Sigmoid colon (tissue), 4 donors: Measurements from ENCODE around the gene CLOCK.

ENCODE experiments used
- POLR2AphosphoS5 ChIP-seq, 4 donors: sonication (generic); formaldehyde crosslinking; IDR thresholded peaks; one replicate each; pipeline ENCODE4 v1.6.1; 2017; ENCODE audit warnings: antibody characterized with exemption in 4 of 4
- TF ChIP-seq, protein P1 (sequence below), 4 experiments: fragments of 450-650 bp in 3 of 4; fragments of 200-600 bp in 1 of 4; IDR thresholded peaks; one replicate each; pipeline ENCODE4 v1.5.1; 2016 to 2019; ENCODE audit warnings: antibody characterized with exemption in 4 of 4, mild to moderate bottlenecking in 3 of 4, moderate library complexity in 2 of 4

DNA sequence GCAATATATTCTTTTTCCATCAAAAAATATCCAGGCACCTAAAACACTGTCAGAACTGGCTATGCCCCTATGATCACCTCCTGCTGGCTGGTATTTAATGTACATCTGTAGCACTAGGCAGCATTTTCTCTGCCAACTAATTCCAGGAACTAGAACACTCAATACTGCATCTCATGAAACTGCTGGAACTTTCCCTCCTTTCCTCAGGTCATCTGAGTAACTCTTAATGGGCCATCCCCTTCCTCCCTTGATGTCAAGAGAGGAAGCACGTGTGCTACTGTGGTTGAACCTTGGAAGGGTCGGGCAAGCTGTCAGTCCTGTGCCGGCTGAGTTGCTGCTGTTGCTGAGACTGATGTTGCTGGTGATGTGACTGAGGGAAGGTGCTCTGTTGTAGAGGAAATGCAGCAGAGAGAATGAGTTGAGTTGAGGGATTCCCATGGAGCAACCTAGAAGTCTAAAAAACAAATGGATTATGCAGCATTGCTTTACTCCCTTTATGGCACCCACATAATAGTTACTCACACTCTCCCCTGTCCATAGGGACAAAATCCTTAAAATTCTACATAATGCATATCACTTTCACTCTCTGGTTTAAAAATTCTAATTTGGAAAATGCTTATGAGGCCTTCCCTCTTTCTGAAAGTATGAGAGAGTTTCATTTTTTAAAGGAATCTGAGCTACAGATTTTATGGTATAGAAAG is 111.4 kb downstream of the CLOCK start:
- TF ChIP-seq, protein P1, sequence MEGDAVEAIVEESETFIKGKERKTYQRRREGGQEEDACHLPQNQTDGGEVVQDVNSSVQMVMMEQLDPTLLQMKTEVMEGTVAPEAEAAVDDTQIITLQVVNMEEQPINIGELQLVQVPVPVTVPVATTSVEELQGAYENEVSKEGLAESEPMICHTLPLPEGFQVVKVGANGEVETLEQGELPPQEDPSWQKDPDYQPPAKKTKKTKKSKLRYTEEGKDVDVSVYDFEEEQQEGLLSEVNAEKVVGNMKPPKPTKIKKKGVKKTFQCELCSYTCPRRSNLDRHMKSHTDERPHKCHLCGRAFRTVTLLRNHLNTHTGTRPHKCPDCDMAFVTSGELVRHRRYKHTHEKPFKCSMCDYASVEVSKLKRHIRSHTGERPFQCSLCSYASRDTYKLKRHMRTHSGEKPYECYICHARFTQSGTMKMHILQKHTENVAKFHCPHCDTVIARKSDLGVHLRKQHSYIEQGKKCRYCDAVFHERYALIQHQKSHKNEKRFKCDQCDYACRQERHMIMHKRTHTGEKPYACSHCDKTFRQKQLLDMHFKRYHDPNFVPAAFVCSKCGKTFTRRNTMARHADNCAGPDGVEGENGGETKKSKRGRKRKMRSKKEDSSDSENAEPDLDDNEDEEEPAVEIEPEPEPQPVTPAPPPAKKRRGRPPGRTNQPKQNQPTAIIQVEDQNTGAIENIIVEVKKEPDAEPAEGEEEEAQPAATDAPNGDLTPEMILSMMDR (IDR thresholded peaks at IDR 0.05) = peak in 1 of 4 experiments; percentile 22
- TF ChIP-seq POLR2AphosphoS5 (IDR thresholded peaks at IDR 0.05) = no peak
